GM19468 (cell line): Measurements from ENCODE around the gene ANKRD11.
"Not testable (repeated sequence)": the region's sequence is repeated elsewhere in the genome, so short reads cannot be mapped to it uniquely, and the experiment has no call there.

Source experiments
- ATAC-seq: cut with Tn5 transposase; IDR thresholded peaks from one replicate; pipeline ENCODE4 v1.9.1; 2021; ENCODE audit warnings: mild to moderate bottlenecking, moderate library complexity, moderate number of reproducible peaks; ENCODE audit not compliant: unreplicated experiment; ENCODE audit errors: extremely low read depth

The ANKRD11 gene

GRCh38 chr16:89390224-89390583, 100.2 kb downstream of the ANKRD11 start:
- not testable (repeated sequence) for ATAC-seq

- not testable (repeated sequence) for ATAC-seq
Observed at GRCh38 chr16:89389504-89390223, 100.7 kb downstream of the ANKRD11 start.

- no peak for ATAC-seq
Observed at GRCh38 chr16:89388536-89388935, 101.8 kb downstream of the ANKRD11 start.

- ATAC-seq = no peak
Observed at GRCh38 chr16:89386306-89387185, 103.8 kb downstream of the ANKRD11 start.

- ATAC-seq = no peak
Observed at GRCh38 chr16:89385712-89386111, 104.6 kb downstream of the ANKRD11 start.

GRCh38 chr16:89384282-89384681, 106.1 kb downstream of the ANKRD11 start:
- ATAC-seq = no peak

- no peak for ATAC-seq
Observed at GRCh38 chr16:89383095-89384003, 107.0 kb downstream of the ANKRD11 start.

GRCh38 chr16:89382555-89382954, 107.8 kb downstream of the ANKRD11 start:
- ATAC-seq = not testable (repeated sequence)

GRCh38 chr16:89381788-89382187, 108.6 kb downstream of the ANKRD11 start:
- ATAC-seq = no peak

- ATAC-seq = no peak
Observed at GRCh38 chr16:89380681-89381080, 109.7 kb downstream of the ANKRD11 start.

GRCh38 chr16:89378947-89379771, 111.2 kb downstream of the ANKRD11 start:
- ATAC-seq = no peak

GRCh38 chr16:89377453-89377848, 112.9 kb downstream of the ANKRD11 start:
- ATAC-seq = no peak

- no peak for ATAC-seq
Observed at GRCh38 chr16:89376812-89377452, 113.4 kb downstream of the ANKRD11 start.

- no peak for ATAC-seq
Observed at GRCh38 chr16:89375686-89376085, 114.7 kb downstream of the ANKRD11 start.

GRCh38 chr16:89375021-89375420, 115.3 kb downstream of the ANKRD11 start:
- ATAC-seq = no peak

- ATAC-seq = no peak
Observed at GRCh38 chr16:89374393-89374960, 115.9 kb downstream of the ANKRD11 start.

GRCh38 chr16:89373355-89374110, 116.8 kb downstream of the ANKRD11 start:
- ATAC-seq = no peak
